NCI-H2107 treated with DMSO at 0.1 percent for 48 hours (cell line): ENCODE data around the gene CPA4.
"Not testable (repeated sequence)": the region's sequence is repeated elsewhere in the genome, so short reads cannot be mapped to it uniquely, and the experiment has no call there.

ENCODE experiments used
- DNase-seq: peaks from one replicate; lab custom pipeline; 2025; ENCODE audit not compliant: unreplicated experiment; lab: John Stamatoyannopoulos, UW

Gene CPA4

DNA sequence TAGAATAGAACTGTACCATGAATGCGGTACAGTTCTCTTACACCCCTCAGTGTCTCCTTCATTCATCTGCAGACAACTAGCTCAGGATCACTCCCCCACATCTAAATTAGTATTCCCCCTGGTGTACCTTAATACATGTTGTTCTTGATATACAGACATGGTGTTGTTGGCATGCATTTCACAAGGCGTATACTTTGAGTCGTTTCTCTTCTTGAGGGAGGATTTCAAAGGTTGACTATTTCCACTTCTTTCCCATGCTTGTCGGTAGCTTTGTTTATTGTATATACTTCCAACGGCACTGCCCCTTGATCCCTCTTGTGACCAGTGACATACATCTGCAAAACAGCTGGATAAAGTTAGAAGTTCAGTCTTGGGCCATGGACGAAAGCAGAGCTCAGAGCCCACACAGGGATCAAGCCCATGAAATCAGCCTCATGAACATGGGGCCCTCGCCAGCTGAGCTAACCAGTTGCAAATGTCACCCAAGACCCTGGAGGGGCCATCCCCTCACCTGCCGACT, 8.6 kb downstream of the CPA4 start:
- DNase-seq: no peak

- no peak for DNase-seq
These were observed 9.7 kb downstream of the CPA4 start for GRCh38 chr7:130302649-130303048.

GRCh38 chr7:130303127-130303526, 10.2 kb downstream of the CPA4 start:
- no peak for DNase-seq

- DNase-seq: no peak
These were observed 10.6 kb downstream of the CPA4 start for GRCh38 chr7:130303551-130303950.

DNA sequence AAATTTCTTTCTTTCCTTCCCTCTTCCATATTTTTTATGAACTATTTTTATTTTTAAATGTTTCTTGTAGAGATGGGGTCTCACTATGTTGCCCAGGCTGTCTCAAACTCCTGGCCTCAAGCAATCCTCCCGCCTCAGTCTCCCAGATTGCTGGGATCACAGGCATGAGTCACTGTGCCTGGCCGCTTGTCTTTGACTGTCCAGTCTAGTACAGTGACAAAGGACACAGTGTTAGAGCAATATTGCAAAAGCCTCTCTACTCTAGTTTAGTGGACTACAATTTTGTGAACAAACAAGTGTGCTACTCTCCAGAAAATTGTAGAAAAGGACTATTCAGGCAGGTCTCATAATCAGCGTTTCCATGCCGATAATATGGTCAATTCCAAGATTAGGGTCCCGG, 11.0 kb downstream of the CPA4 start:
- no peak for DNase-seq

GRCh38 chr7:130304878-130305277, 11.9 kb downstream of the CPA4 start:
- DNase-seq: no peak

DNA sequence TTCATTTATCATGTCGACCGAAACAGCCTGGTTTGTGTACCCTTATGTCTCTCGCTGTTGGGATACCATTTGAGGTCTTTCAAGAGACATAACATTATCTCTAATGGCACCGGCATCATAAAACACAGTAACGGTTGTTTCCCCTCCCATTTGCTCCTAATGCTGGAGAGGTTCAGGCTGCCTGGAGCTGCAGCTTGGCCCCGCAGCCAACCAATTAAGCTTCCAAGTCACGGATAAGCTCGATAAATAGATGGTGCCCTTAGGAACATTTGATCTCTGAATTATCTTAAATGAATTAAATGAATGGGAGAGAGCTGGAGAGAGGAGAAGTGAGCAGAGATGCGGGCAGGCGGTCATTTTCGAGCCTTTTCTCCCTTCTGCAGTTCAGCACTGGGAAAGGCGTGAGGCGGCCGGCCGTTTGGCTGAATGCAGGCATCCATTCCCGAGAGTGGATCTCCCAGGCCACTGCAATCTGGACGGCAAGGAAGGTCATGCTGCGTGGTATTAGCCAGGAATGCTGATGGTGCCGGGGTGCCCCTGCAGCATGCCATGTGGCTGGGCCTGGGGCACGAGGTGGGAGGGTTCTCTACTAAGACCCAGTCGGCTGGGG, 12.6 kb downstream of the CPA4 start:
- DNase-seq: no peak

DNA sequence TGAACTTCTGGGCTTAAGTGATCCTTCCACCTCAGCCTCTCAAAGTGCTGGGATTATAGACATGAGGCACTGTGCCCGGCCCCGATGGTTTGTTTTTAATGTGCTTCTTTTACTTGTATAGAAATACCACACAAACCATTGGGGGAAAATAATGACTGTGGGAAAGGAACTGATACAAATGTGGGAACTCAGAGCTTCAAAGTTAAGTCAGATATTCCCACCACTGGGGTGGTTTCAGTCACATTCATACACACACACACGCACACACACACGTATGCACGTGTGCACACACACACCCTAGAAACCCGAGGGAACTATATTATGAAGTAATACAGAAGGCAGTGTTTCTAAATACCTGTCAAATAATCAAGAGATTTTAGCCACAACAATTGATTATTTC, 17.0 kb downstream of the CPA4 start:
- DNase-seq: no peak

DNA sequence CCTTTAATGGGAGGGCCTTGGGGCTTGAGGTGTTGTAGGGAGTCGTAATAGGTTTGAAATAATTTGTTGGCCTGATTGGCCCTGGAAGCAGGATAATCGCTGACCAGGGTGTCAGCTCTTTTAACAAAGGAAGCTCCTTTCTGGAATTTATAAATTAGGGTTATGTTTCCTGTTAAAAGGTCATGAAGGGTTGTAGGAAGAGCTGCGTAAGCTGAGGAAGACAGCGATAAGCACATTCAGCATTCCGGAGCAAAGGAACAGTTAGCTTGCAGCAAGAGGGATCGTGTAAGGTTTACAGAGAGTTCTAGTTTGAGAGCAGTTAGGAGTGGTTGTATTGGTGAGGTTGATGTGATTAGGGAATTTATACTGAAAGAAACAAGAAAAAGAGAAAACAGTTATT, 21.3 kb downstream of the CPA4 start:
- no peak for DNase-seq

DNA sequence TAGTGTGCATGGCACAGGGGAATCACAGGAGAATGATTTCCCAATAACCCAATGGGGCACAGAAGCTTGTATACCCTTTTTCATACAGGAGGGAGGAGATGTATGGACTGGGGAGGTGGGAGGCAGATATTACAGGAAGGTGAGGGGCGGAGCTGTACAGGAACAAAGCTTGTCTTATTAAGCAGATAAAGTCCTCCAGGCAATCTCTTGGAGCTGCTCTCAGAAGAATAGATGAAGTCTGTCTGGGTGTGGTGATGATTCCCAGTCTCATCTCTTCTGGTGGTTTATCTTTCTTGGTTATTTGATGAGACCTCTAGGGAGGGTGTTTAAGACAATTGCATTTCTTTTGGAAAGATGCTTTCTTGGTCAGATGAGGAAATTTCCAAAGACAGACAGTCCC, 26.6 kb downstream of the CPA4 start:
- no peak for DNase-seq

- DNase-seq: not testable (repeated sequence)
These were observed 28.7 kb downstream of the CPA4 start for GRCh38 chr7:130321542-130322229.

DNA sequence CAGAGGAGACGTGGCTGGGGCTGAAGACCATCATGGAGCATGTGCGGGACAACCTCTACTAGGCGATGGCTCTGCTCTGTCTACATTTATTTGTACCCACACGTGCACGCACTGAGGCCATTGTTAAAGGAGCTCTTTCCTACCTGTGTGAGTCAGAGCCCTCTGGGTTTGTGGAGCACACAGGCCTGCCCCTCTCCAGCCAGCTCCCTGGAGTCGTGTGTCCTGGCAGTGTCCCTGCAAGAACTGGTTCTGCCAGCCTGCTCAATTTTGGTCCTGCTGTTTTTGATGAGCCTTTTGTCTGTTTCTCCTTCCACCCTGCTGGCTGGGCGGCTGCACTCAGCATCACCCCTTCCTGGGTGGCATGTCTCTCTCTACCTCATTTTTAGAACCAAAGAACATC, 29.7 kb downstream of the CPA4 start:
- DNase-seq: no peak

DNA sequence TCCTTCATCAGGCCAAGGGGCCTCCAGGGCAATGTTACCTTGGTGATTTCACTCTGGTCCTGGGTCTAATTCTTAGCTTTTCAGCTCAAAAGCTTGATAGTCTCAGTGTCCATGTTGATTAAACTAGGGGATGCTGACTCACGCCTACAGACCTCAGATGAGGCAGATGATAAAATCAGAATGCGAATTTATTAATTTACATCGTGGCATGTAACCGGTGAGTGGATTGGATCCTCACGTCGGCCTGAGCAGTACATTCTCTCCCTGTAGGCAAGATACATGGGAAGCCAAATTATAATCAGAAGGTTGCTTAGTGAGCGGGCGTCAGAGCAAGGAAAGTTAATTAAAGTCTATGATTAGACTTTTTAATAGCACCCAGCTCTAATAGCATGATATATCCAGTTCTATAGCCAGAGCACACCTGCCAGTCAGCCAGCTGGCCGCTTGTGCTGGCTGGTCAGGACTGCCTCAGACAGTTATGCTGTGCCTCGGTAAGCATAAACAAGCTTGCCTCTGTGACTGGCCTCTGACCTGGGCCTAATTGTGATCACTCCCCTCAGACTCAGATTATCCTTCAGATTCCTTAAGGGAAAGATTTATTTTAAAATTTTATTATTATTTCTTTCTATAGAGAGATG, 31.5 kb downstream of the CPA4 start:
- DNase-seq: no peak

DNA sequence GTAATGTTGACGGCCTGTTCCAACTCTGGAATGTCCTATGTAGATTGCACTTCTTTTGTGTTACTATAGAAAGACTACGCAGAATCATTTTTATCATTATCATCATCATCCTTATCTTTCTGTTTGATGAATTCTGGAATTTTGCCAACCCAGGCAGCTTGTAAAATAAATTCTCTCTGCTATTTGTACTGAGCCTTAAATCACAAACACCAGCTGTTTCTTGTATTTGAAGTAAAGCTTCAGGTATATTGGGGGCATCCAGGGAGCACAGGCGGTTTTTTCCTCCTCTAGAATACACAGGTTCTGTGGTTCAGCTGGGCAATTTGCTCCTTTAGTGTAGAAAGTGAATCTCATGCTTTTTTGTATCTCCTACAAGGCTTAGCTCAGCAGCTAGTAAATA, 36.7 kb downstream of the CPA4 start:
- DNase-seq: no peak

DNA sequence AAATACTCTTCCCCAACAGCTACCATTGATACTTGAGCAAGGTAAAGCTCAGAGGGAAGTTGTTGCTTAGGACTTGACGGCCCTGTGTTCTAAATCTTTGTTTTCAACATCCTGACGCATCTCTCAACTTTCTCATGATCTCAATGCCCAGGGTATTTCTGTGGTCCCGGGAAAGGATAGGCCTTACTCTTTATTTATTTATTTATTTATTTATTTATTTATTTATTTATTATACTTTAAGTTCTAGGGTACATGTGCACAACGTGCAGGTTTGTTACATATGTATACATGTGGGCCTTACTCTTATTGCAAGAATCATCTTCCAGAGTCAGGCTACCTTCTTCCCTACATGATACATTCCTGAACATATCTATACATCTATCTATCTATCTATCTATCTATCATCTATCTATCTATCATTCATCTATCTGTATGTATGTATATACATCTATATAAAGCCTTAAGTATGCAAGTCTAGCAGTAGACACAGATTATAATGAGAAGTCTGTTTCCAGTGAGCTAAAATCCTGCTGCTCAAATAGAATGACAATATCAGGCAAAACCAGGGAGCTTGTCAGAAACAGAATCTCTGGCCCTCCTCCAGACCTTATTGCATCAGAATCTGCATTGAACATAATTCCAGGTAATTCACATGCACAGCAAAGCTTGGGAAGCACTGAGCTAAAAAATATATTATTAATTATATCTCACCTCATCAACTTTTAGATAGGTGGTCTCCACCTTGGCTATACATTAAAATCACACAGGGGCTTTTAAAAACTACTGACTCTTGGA, 39.5 kb downstream of the CPA4 start:
- no peak for DNase-seq

DNA sequence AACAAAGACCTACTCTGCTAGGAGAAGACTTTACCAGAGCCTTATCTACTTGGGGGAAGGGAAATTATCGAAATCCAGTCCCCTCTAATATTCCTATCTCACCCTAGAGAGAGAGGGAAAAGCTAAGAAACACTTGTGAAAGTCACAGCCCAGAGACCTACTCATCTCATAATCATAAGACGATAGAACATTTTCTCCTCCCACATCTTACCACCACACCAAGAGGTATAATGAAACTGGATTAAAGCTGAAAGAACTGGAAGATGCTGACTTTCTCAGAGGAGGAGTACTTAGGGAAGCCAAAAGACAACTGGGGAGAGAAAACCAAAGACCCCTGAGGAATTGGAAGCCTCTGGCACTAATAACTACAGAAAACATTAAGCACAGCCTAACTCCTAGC, 40.9 kb downstream of the CPA4 start:
- no peak for DNase-seq

- DNase-seq: no peak
These were observed 41.3 kb downstream of the CPA4 start for GRCh38 chr7:130334274-130334673.

DNA sequence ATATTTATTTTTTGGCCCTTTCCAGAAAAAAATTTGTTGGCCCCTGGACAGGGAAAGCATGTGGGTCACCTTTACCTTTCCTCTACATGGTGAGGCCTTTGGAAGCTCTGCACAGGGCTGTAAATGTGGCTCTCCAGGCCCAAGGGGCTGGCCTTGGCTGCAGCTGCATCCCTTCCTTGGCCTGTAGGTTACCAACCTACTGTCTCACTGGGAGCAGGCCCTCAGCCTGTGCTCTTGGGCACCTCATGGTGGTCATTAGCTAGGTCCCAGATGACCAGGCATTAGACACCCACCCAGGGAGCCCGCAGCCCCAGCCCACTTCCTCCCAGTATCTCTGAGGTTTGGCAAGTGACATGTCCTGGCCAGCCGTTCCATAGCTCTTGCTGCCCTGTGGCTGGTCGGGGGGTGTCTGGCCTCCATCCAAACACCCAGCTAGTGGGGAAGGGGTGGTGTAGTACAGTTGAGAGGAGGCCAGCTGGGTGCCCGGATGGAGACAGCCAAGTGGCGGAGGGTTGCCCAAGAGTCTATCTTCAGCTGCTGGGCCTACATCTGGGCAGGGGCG, 44.5 kb downstream of the CPA4 start:
- DNase-seq: no peak

- no peak for DNase-seq
These were observed 45.3 kb downstream of the CPA4 start for GRCh38 chr7:130338233-130338632.

DNA sequence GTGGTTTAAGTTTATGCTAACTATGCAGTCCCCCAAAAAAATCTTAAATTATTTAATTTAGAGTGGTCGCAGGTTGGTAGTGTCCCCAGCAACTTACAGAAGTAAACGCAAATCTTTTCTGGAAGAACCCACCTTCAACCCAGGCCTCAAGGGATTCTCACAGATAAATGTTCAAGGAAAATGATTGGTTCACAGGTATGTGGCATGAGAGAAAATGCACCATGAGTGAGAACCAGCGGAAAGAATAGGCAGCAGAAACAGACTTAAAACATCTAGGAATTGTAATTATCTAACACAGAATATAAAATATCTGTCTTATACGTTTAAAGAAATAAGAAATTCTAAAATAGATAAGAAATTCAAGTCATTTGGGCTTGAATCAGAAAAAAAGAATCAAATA, 48.9 kb downstream of the CPA4 start:
- DNase-seq: no peak

DNA sequence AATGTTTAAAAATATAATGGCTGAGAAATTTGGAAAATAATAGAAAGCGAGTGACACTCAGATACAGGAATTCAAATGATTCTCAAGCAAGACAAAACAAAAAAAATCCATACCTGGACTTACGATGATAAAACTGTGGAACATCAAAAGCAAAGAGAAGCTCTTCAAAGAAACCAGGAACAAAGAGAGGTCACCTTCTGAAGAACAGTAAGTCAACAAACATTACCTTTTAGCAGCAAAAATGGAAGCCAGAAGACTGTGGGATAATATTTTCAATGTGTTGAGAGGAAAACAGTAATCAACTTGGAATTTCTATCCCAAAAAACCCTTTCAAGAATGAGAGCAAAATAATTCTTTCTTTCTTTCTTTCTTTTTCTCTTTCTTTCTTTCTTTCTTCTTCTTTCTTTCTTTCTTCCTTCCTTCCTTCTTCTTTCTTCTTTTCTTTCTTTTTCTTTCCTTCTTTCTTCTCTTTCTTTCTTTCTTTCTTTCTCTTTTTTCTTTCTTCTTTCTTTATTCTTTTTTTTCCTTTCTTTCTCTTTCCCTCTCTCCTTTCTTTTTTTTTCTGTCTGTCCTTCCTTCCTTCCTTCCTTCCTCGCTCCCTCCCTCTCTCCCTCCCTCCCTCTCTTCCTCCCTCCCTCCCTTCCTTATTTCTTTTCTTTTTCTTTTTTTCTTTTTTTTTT, 49.9 kb downstream of the CPA4 start:
- DNase-seq: no peak
